Naive B cell (primary cell): ENCODE measurements around the gene MICALL1. TPM values are rescaled to one million over a fixed set of nuclear protein-coding genes. Genes with fewer than 3 reads are reported as not detected.

Experiments
- ATAC-seq, 2 donors: fragments of 150-1000 bp; cut with Tn5 transposase; 2 replicates each; pipeline ENCODE4 v1.10.0; 2021; ENCODE audit warnings: low read depth in 2 of 2, mild to moderate bottlenecking in 2 of 2, moderate library complexity in 2 of 2
- DNase-seq: peaks from one replicate; pipeline ENCODE4 v3.0.0; 2022
- H3K27ac Mint-ChIP-seq, 6 donors: one replicate each; pipeline ENCODE4 v1.8.0; 2020 to 2022; ENCODE audit warnings: mild to moderate bottlenecking in 6 of 6, mixed read lengths in 6 of 6, moderate library complexity in 5 of 6, inconsistent platforms in 2 of 6
- H3K27me3 Mint-ChIP-seq, 3 donors: one replicate each; pipeline ENCODE4 v1.8.0; 2021 to 2022; ENCODE audit warnings: mixed read lengths in 3 of 3, mild to moderate bottlenecking in 1 of 3
- H3K36me3 Mint-ChIP-seq, 2 donors: one replicate each; pipeline ENCODE4 v1.8.0; 2020 to 2022; ENCODE audit warnings: mixed read lengths in 2 of 2, inconsistent platforms in 1 of 2, mild to moderate bottlenecking in 1 of 2
- H3K4me1 Mint-ChIP-seq, 3 donors: one replicate each; pipeline ENCODE4 v1.8.0; 2020 to 2022; ENCODE audit warnings: mixed read lengths in 3 of 3, inconsistent platforms in 1 of 3, mild to moderate bottlenecking in 1 of 3, moderate library complexity in 1 of 3
- H3K4me3 Mint-ChIP-seq, 8 donors: one replicate each; pipeline ENCODE4 v1.8.0; 2020 to 2022; ENCODE audit warnings: mild to moderate bottlenecking in 8 of 8, mixed read lengths in 8 of 8, moderate library complexity in 8 of 8, inconsistent platforms in 2 of 8
- H3K9me3 Mint-ChIP-seq, 7 donors: one replicate each; pipeline ENCODE4 v1.8.0; 2020 to 2022; ENCODE audit warnings: mixed read lengths in 7 of 7, mild to moderate bottlenecking in 5 of 7, inconsistent platforms in 2 of 7, moderate library complexity in 1 of 7
- polyA plus RNA-seq, 6 donors: library from polyadenylated mRNA; unstranded; fragments of 300-500 nt; fragmentation: Illumina TruSeq; gene quantifications; one replicate each; pipeline ENCODE4 v1.2.3, GENCODE V29; 2021; ENCODE audit warnings: low read depth in 6 of 6

MICALL1 gene
- polyA plus RNA-seq, 6 donors from 2014 or later: 2.6 to 8.0 (median 3.1) TPM

DNA sequence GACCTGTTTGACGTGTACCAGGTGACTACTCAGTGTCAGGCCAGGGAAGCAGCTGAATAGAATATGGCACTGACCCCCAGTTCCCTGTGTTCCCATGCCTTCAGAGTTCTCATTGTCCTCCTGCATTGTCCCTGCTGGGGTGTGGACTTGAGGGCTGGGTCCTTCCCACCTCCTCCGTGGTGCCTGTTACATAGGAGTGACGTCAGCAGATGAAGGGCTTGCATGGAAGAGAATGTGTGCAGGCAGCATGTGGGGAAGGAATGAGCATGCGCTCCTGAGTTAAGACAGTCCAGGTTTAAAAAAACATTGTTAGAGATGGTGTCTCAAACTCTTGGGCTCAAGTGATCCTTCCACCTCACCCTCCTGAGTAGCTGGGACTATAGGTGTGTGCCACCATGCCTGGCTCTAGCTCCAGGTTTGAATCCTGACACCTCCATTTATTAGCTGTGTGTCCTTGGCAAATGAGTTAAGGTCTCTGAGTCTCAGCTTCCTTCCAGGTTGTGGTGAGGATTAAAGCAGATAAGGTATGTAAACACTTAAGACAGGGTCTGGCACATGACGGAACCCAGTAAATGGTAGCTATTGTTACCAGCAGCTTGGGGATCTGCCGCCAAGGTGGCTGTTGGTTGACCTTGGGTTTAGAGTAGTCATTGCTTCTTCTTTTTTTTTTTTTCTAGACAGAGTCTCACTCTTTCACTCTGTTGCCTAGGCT is 85.8 kb downstream of the MICALL1 start:
- H3K4me1 Mint-ChIP-seq: peaks cover 16 to 23% (median 20%) of the 10 kb centered on the region in 3 donors
- ATAC-seq (no peak), DNase-seq (no peak)
- no peaks in the 10 kb centered on the region for H3K9me3 Mint-ChIP-seq
- no peak overlapping the region for H3K4me3 Mint-ChIP-seq
- no peak overlapping the region for H3K27ac Mint-ChIP-seq
- H3K27me3 Mint-ChIP-seq: no peaks in the 10 kb centered on the region
- H3K36me3 Mint-ChIP-seq: no peaks in the 10 kb centered on the region

Other genes with a start within 250 kb of the MICALL1 start
- gene PDXP, start 247.6 kb upstream of the MICALL1 start, polyA plus RNA-seq: 10 to 100 TPM in 1 of 6 donors, 1 to 10 TPM in 5; 4.0 to 14.3 (median 7.6) TPM
- 10 to 100 TPM in 4 of 6 donors, 1 to 10 TPM in 2; 4.1 to 35.3 (median 12.8) TPM for gene LGALS1, start 230.7 kb upstream of the MICALL1 start, polyA plus RNA-seq
- 10 to 100 TPM; 35.7 to 60.6 (median 40.2) TPM for gene NOL12, start 220.0 kb upstream of the MICALL1 start, polyA plus RNA-seq
- 10 to 100 TPM; 13.7 to 19.5 (median 16.2) TPM for gene TRIOBP, start 209.2 kb upstream of the MICALL1 start, polyA plus RNA-seq
- gene GCAT, start 98.4 kb upstream of the MICALL1 start, polyA plus RNA-seq: not detected
- gene GALR3, start 82.9 kb upstream of the MICALL1 start, polyA plus RNA-seq: not detected
- gene ANKRD54, start 62.0 kb upstream of the MICALL1 start, polyA plus RNA-seq: 10 to 100 TPM in 4 of 6 donors, 1 to 10 TPM in 2; 2.6 to 19.3 (median 14.4) TPM
- 100 to 1,000 TPM; 260 to 316 (median 300) TPM for gene EIF3L, start 56.9 kb upstream of the MICALL1 start, polyA plus RNA-seq
- gene C22orf23, start 47.3 kb downstream of the MICALL1 start, polyA plus RNA-seq: not detected
- 100 to 1,000 TPM; 113 to 131 (median 123) TPM for gene POLR2F, start 47.4 kb downstream of the MICALL1 start, polyA plus RNA-seq
- not detected for gene SOX10, start 78.3 kb downstream of the MICALL1 start, polyA plus RNA-seq
- 1 to 10 TPM; 2.6 to 9.7 (median 9.3) TPM for gene PICK1, start 151.1 kb downstream of the MICALL1 start, polyA plus RNA-seq
- gene SLC16A8, start 177.9 kb downstream of the MICALL1 start, polyA plus RNA-seq: not detected
- not detected for gene BAIAP2L2, start 204.4 kb downstream of the MICALL1 start, polyA plus RNA-seq